MM.1S (cell line): ENCODE results near the gene SUV39H2.

Experiments used
- DNase-seq: peaks from one replicate; pipeline ENCODE4 v3.0.0-alpha.2; 2015
- H2AFZ ChIP-seq: fragments of 300-600 bp; sonication (generic); 2 replicates; pipeline ENCODE4 v1.6.0; 2016; ENCODE audit warnings: antibody characterized with exemption, low read length
- H3F3A ChIP-seq: fragments of 300-600 bp; sonication (generic); 2 replicates; pipeline ENCODE4 v1.6.1; 2016; ENCODE audit warnings: mild to moderate bottlenecking, antibody characterized with exemption, low read length, moderate library complexity, mixed read lengths; ENCODE audit not compliant: insufficient read depth
- H3K27ac ChIP-seq: fragments of 300-600 bp; sonication (generic); 2 replicates; pipeline ENCODE4 v1.5.1; 2016; ENCODE audit warnings: mild to moderate bottlenecking, low read length
- H3K27me3 ChIP-seq: fragments of 300-600 bp; sonication (generic); replicated peaks from 2 replicates; pipeline ENCODE4 v1.6.0; 2016; ENCODE audit warnings: low read length; ENCODE audit not compliant: insufficient read depth
- H3K36me3 ChIP-seq: fragments of 300-600 bp; sonication (generic); replicated peaks from 2 replicates; pipeline ENCODE4 v1.6.1; 2016; ENCODE audit warnings: mild to moderate bottlenecking, low read length, mixed read lengths; ENCODE audit not compliant: insufficient read depth
- H3K4me1 ChIP-seq: fragments of 300-600 bp; sonication (generic); 2 replicates; pipeline ENCODE4 v1.6.1; 2016; ENCODE audit warnings: low read length, mixed read lengths
- H3K4me2 ChIP-seq: fragments of 300-600 bp; sonication (generic); 2 replicates; pipeline ENCODE4 v1.6.0; 2016; ENCODE audit warnings: low read depth, low read length
- H3K4me3 ChIP-seq: fragments of 300-600 bp; sonication (generic); 2 replicates; pipeline ENCODE4 v1.5.1; 2016; ENCODE audit warnings: low read length, mixed read lengths
- H3K79me2 ChIP-seq: fragments of 300-600 bp; sonication (generic); 2 replicates; pipeline ENCODE4 v1.6.1; 2016; ENCODE audit warnings: mixed run types, low read length, mixed read lengths
- H3K9ac ChIP-seq: fragments of 300-600 bp; sonication (generic); 2 replicates; pipeline ENCODE4 v1.6.1; 2016; ENCODE audit warnings: low read length, mixed read lengths
- H3K9me2 ChIP-seq: fragments of 300-600 bp; sonication (generic); replicated peaks from 2 replicates; pipeline ENCODE4 v1.6.1; 2016; ENCODE audit warnings: mild to moderate bottlenecking, low read length, mixed read lengths; ENCODE audit not compliant: insufficient read depth
- H3K9me3 ChIP-seq: fragments of 300-600 bp; sonication (generic); replicated peaks from 2 replicates; pipeline ENCODE4 v1.6.1; 2016; ENCODE audit warnings: mild to moderate bottlenecking, low read length, mixed read lengths; ENCODE audit not compliant: insufficient read depth
- H4K20me1 ChIP-seq: fragments of 300-600 bp; sonication (generic); 2 replicates; pipeline ENCODE4 v1.6.1; 2016; ENCODE audit warnings: mild to moderate bottlenecking, low read length, moderate library complexity, mixed read lengths; ENCODE audit not compliant: insufficient read depth
- EZH2 ChIP-seq: fragments of 300-600 bp; sonication (generic); optimal IDR thresholded peaks from 2 replicates; pipeline ENCODE3; 2017; ENCODE audit warnings: low read depth, mild to moderate bottlenecking, antibody characterized with exemption, low read length, mixed read lengths
- EZH2phosphoT487 ChIP-seq: fragments of 300-600 bp; sonication (generic); IDR thresholded peaks from 2 replicates; pipeline ENCODE4 v1.6.1; 2018; ENCODE audit warnings: antibody characterized with exemption, low read length
- TF ChIP-seq, protein P1 (sequence below): fragments of 300-600 bp; sonication (generic); IDR thresholded peaks from 2 replicates; pipeline ENCODE4 v1.5.1; 2016; ENCODE audit warnings: antibody characterized with exemption, low read length, mixed read lengths

SUV39H2 gene

DNA sequence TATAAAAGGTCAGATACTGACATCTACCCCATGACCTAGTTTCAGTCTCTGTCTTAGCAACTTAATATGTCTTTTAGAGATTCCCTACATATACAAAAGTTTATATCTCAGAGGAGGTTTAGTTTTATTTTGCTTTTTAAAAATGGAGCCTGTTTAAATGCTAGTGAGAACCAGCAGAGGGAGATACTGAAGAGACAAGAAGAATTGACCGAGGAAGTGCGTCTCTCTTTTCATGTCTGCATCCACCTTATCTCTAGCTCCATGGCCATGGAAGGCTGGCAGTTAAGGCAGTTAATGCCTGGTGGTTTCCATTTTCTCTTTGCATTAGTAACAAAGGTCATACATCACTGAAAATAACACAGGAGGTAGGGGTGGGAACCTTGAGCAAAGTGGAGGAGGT is 10.7 kb downstream of the SUV39H2 start:
- Histone ChIP-seq H2AFZ (no peak overlapping the region), H3K27me3 (no peaks in the 10 kb centered on the region), H3K36me3 (0 out of 2 replicates have a peak, but pooled peaks cover 11% of the 10 kb centered on the region), H3K4me2 (no peak overlapping the region), H3K9me3 (no peaks in the 10 kb centered on the region), H3K9ac (no peak overlapping the region), H3K4me3 (no peak overlapping the region), H3K9me2 (no peaks in the 10 kb centered on the region), H3K79me2 (peaks cover 95% of the 10 kb centered on the region), H3F3A (no peaks in the 10 kb centered on the region), H4K20me1 (no peaks in the 10 kb centered on the region), H3K4me1 (no peaks in the 10 kb centered on the region), H3K27ac (no peak overlapping the region)
- no peak for DNase-seq
- TF ChIP-seq, protein P1, sequence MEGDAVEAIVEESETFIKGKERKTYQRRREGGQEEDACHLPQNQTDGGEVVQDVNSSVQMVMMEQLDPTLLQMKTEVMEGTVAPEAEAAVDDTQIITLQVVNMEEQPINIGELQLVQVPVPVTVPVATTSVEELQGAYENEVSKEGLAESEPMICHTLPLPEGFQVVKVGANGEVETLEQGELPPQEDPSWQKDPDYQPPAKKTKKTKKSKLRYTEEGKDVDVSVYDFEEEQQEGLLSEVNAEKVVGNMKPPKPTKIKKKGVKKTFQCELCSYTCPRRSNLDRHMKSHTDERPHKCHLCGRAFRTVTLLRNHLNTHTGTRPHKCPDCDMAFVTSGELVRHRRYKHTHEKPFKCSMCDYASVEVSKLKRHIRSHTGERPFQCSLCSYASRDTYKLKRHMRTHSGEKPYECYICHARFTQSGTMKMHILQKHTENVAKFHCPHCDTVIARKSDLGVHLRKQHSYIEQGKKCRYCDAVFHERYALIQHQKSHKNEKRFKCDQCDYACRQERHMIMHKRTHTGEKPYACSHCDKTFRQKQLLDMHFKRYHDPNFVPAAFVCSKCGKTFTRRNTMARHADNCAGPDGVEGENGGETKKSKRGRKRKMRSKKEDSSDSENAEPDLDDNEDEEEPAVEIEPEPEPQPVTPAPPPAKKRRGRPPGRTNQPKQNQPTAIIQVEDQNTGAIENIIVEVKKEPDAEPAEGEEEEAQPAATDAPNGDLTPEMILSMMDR: peak; percentile 24
- TF ChIP-seq EZH2phosphoT487: no peak

DNA sequence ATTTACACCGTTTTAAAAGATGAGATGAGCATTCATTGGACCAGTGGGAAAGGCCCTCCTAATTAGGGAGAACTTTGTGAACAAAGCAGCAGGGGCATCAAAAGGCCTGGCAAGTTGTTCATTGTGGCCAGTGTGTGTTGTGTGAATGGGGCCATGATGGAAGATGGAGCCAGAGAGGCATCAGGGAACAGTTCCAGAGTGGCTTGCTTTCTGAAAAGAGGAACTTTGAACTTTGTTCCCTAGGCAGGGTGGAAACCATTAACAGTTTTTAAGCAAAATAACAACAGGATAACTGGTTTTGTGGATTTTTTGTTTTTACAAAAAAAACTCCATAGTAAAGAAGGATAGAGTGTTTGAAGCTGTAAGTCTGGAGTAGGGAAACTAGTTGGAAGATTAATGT is 12.5 kb downstream of the SUV39H2 start:
- Histone ChIP-seq H3K4me3 (no peak overlapping the region), H3K9me2 (no peaks in the 10 kb centered on the region), H3K27me3 (no peaks in the 10 kb centered on the region), H3K27ac (no peak overlapping the region), H4K20me1 (no peaks in the 10 kb centered on the region), H3K9ac (no peak overlapping the region), H3F3A (no peaks in the 10 kb centered on the region), H2AFZ (no peak overlapping the region), H3K9me3 (no peaks in the 10 kb centered on the region), H3K4me2 (no peak overlapping the region), H3K4me1 (no peaks in the 10 kb centered on the region), H3K79me2 (peaks cover 92% of the 10 kb centered on the region), H3K36me3 (0 out of 2 replicates have a peak, but pooled peaks cover under 1% of the 10 kb centered on the region)
- no peak for DNase-seq
- TF ChIP-seq, protein P1: no peak
- no peak for TF ChIP-seq EZH2
- no peak for TF ChIP-seq EZH2phosphoT487

DNA sequence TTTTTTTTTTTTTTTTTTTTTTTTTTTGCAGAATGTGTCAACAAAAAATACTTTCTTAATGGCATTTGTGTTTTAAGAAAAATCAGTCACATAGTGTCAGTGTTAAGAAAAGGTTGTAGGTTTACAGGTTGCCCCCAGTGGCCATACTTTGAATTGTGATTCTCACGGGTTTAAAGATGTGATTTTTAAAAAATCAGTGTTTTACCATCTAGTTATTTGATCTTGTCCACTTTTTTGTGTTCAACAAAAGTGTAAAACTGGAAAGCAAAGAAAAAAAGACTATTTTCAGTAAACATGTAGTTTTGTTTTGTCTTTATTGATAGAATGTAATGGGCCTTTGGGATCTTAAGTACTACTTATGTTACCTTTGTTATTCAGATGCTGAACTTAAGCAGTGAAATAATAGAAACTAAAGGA is 25.7 kb downstream of the SUV39H2 start:
- no peak overlapping the region for H2AFZ ChIP-seq
- H3K4me3 ChIP-seq: no peak overlapping the region
- H3K9ac ChIP-seq: no peak overlapping the region
- H4K20me1 ChIP-seq: no peaks in the 10 kb centered on the region
- peaks cover 19% of the 10 kb centered on the region for H3K36me3 ChIP-seq
- no peaks in the 10 kb centered on the region for H3K9me3 ChIP-seq
- no peaks in the 10 kb centered on the region for H3K9me2 ChIP-seq
- 0 out of 2 replicates have a peak, but pooled peaks cover 6% of the 10 kb centered on the region for H3F3A ChIP-seq
- TF ChIP-seq EZH2: no peak
- no peak for TF ChIP-seq EZH2phosphoT487
- TF ChIP-seq, protein P1: peak; percentile 47
- no peak overlapping the region for H3K27ac ChIP-seq
- H3K4me1 ChIP-seq: no peaks in the 10 kb centered on the region
- no peak overlapping the region for H3K4me2 ChIP-seq
- H3K79me2 ChIP-seq: peaks cover 35% of the 10 kb centered on the region
- DNase-seq: peak; percentile 53
- no peaks in the 10 kb centered on the region for H3K27me3 ChIP-seq
